ENCODE results near the gene ITGA11.

ITGA11 gene

GRCh38 chr15:68337826-68338225, 94.1 kb downstream of the ITGA11 start:
- no peak overlapping the region for H3K4me3 ChIP-seq (replicated peaks; ENCODE audit: insufficient read depth, low read length)
- TF ChIP-seq REST (IDR thresholded peaks at IDR 0.05; ENCODE audit: insufficient replicate concordance, low read depth) (no peak), SPI1 (IDR thresholded peaks at IDR 0.05; ENCODE audit: borderline replicate concordance, low read depth) (no peak), GABPA (IDR thresholded peaks at IDR 0.05; ENCODE audit: low read depth) (no peak), POLR2AphosphoS5 (IDR thresholded peaks at IDR 0.05; ENCODE audit: low read depth) (no peak), CTCF (IDR thresholded peaks at IDR 0.05; ENCODE audit: insufficient read depth, low read length) (no peak)
- no peak overlapping the region for H3K27ac ChIP-seq (replicated peaks)
- no peaks in the 10 kb centered on the region for H3K27me3 ChIP-seq (ENCODE audit: insufficient read depth, poor library complexity, severe bottlenecking)
- DNase-seq (ENCODE audit: low read depth in 1 of 2, low spot score in 1 of 2), result no peak

- no peak overlapping the region for H3K4me3 ChIP-seq (replicated peaks; ENCODE audit: insufficient read depth, low read length)
- H3K27me3 ChIP-seq (ENCODE audit: insufficient read depth, poor library complexity, severe bottlenecking), result no peaks in the 10 kb centered on the region
- no peak for DNase-seq (ENCODE audit: low read depth in 1 of 2, low spot score in 1 of 2)
- no peak for TF ChIP-seq CTCF (IDR thresholded peaks at IDR 0.05; ENCODE audit: insufficient read depth, low read length)
- TF ChIP-seq POLR2AphosphoS5 (IDR thresholded peaks at IDR 0.05; ENCODE audit: low read depth), result no peak
- no peak for TF ChIP-seq SPI1 (IDR thresholded peaks at IDR 0.05; ENCODE audit: borderline replicate concordance, low read depth)
- TF ChIP-seq GABPA (IDR thresholded peaks at IDR 0.05; ENCODE audit: low read depth), result no peak
- TF ChIP-seq REST (IDR thresholded peaks at IDR 0.05; ENCODE audit: insufficient replicate concordance, low read depth), result no peak
- H3K27ac ChIP-seq (replicated peaks), result no peak overlapping the region
Observed at GRCh38 chr15:68336516-68336915, 95.4 kb downstream of the ITGA11 start.

- no peak overlapping the region for H3K27ac ChIP-seq (replicated peaks)
- no peak for TF ChIP-seq CTCF (IDR thresholded peaks at IDR 0.05; ENCODE audit: insufficient read depth, low read length)
- TF ChIP-seq REST (IDR thresholded peaks at IDR 0.05; ENCODE audit: insufficient replicate concordance, low read depth), result no peak
- TF ChIP-seq GABPA (IDR thresholded peaks at IDR 0.05; ENCODE audit: low read depth), result no peak
- TF ChIP-seq POLR2AphosphoS5 (IDR thresholded peaks at IDR 0.05; ENCODE audit: low read depth), result no peak
- TF ChIP-seq SPI1 (IDR thresholded peaks at IDR 0.05; ENCODE audit: borderline replicate concordance, low read depth), result no peak
- H3K4me3 ChIP-seq (replicated peaks; ENCODE audit: insufficient read depth, low read length), result no peak overlapping the region
- no peaks in the 10 kb centered on the region for H3K27me3 ChIP-seq (ENCODE audit: insufficient read depth, poor library complexity, severe bottlenecking)
- DNase-seq (ENCODE audit: low read depth in 1 of 2, low spot score in 1 of 2), result no peak
Observed at GRCh38 chr15:68335655-68336054, 96.3 kb downstream of the ITGA11 start.

All from HL-60 (cell line).